Fibroblast of lung (primary cell): ENCODE results near the gene AGPAT4. TPM values are rescaled to one million over a fixed set of nuclear protein-coding genes. Genes with fewer than 3 reads are reported as not detected.

ENCODE experiments used
- DNase-seq, 2 donors: peaks; one replicate each; pipeline versions ENCODE4 v3.0.0 to v3.0.0-alpha.2; 2010; ENCODE audit warnings: low read depth in 2 of 2
- H2AFZ ChIP-seq: 2 replicates; pipeline ENCODE4 v1.5.1; 2012; ENCODE audit warnings: low read length, control low read depth, inconsistent platforms
- H3K27ac ChIP-seq: 2 replicates; pipeline ENCODE4 v1.5.1; 2011; ENCODE audit warnings: low read length, control low read depth; ENCODE audit not compliant: insufficient read depth
- H3K27me3 ChIP-seq: 2 replicates; pipeline ENCODE4 v1.5.1; 2011; ENCODE audit warnings: mild to moderate bottlenecking, low read length; ENCODE audit not compliant: control insufficient read depth, insufficient read depth
- H3K36me3 ChIP-seq: 2 replicates; pipeline ENCODE4 v1.5.1; 2011; ENCODE audit warnings: low read length; ENCODE audit not compliant: control insufficient read depth, insufficient read depth
- H3K4me1 ChIP-seq: 2 replicates; pipeline ENCODE4 v1.5.1; 2011; ENCODE audit warnings: low read length; ENCODE audit not compliant: control insufficient read depth, insufficient read depth; ENCODE audit errors: extremely low read depth
- H3K4me2 ChIP-seq: 2 replicates; pipeline ENCODE4 v1.5.1; 2011; ENCODE audit warnings: low read length, control low read depth; ENCODE audit not compliant: insufficient read depth; ENCODE audit errors: extremely low read depth
- H3K4me3 ChIP-seq, 4 experiments: fragments of 200-600 bp in 1 of 4; sonication (generic) in 1 of 4; replicated peaks in 1 of 4; 2 replicates each; pipeline ENCODE4 v1.5.1; 2011 to 2016; ENCODE audit warnings: low read length in 4 of 4, low read depth in 3 of 4, mild to moderate bottlenecking in 3 of 4, control low read depth in 2 of 4, inconsistent platforms in 1 of 4, mixed read lengths in 1 of 4; ENCODE audit not compliant: insufficient read depth in 1 of 4; ENCODE audit errors: control extremely low read depth in 1 of 4
- H3K79me2 ChIP-seq: 2 replicates; pipeline ENCODE4 v1.5.1; 2012; ENCODE audit warnings: mild to moderate bottlenecking, low read length, inconsistent platforms; ENCODE audit not compliant: control insufficient read depth, insufficient read depth
- H3K9ac ChIP-seq: 2 replicates; pipeline ENCODE4 v1.5.1; 2011; ENCODE audit warnings: mild to moderate bottlenecking, low read length, control low read depth; ENCODE audit not compliant: insufficient read depth
- H3K9me3 ChIP-seq: 2 replicates; pipeline ENCODE4 v1.5.1; 2012; ENCODE audit warnings: low read depth, low read length; ENCODE audit not compliant: control insufficient read depth, insufficient read depth
- H4K20me1 ChIP-seq: 2 replicates; pipeline ENCODE4 v1.5.1; 2011; ENCODE audit warnings: low read length; ENCODE audit not compliant: control insufficient read depth, insufficient read depth; ENCODE audit errors: extremely low read depth
- CTCF ChIP-seq, 2 donors: IDR thresholded peaks in 1 of 2; conservative IDR thresholded peaks in 1 of 2; 1 replicate in 1 of 2; 2 replicates in 1 of 2; pipeline ENCODE4 v1.5.1; 2011 to 2012; ENCODE audit warnings: low read length in 2 of 2, control low read depth in 1 of 2, inconsistent platforms in 1 of 2, low read depth in 1 of 2, mild to moderate bottlenecking in 1 of 2
- EZH2 ChIP-seq: IDR thresholded peaks from 2 replicates; pipeline ENCODE4 v1.5.1; 2012; ENCODE audit warnings: low read length, control low read depth, mild to moderate bottlenecking; ENCODE audit errors: missing control alignments
- polyA plus RNA-seq, 2 donors: library from polyadenylated mRNA; depleted of rRNA in 1 of 2; stranded (reverse) in 1 of 2; unstranded in 1 of 2; fragments of >200 nt; gene quantifications; 2 replicates each; pipeline ENCODE4 v1.2.1, GENCODE V29; 2011 to 2012; ENCODE audit warnings: missing spikeins in 1 of 2
- total RNA-seq: library from RNA; depleted of rRNA; stranded (reverse); fragments of >200 nt; gene quantifications from 2 replicates; pipeline ENCODE4 v1.2.1, GENCODE V29; 2014

The AGPAT4 gene
- total and polyA plus RNA-seq, 2 donors (not counting 1 experiment from before 2014, with no cell fraction given), result 4.7 to 8.4 TPM

GRCh38 chr6:161245363-161245762 is 28.5 kb downstream of the AGPAT4 start:
- H3K27me3 ChIP-seq, result no peaks in the 10 kb centered on the region
- H3K27ac ChIP-seq, result no peak overlapping the region
- no peak for DNase-seq
- no peaks in the 10 kb centered on the region for H4K20me1 ChIP-seq
- no peak overlapping the region for H2AFZ ChIP-seq
- no peak overlapping the region for H3K4me3 ChIP-seq
- no peaks in the 10 kb centered on the region for H3K36me3 ChIP-seq
- no peak overlapping the region for H3K9ac ChIP-seq
- H3K79me2 ChIP-seq, result no peaks in the 10 kb centered on the region
- H3K4me2 ChIP-seq, result no peak overlapping the region
- no peaks in the 10 kb centered on the region for H3K4me1 ChIP-seq
- H3K9me3 ChIP-seq, result no peaks in the 10 kb centered on the region
- TF ChIP-seq CTCF (conservative IDR thresholded peaks at IDR 0.05 in 1 of 2, IDR thresholded peaks at IDR 0.05 in 1 of 2; ENCODE audit: low read depth in 1 of 2, low read length in 2 of 2), result no peak
- TF ChIP-seq EZH2, result no peak

GRCh38 chr6:161244725-161245124 is 29.1 kb downstream of the AGPAT4 start:
- Histone ChIP-seq H4K20me1 (no peaks in the 10 kb centered on the region), H3K4me2 (no peak overlapping the region), H3K79me2 (no peaks in the 10 kb centered on the region), H3K9ac (no peak overlapping the region), H2AFZ (no peak overlapping the region), H3K9me3 (no peaks in the 10 kb centered on the region), H3K36me3 (no peaks in the 10 kb centered on the region), H3K4me3 (no peak overlapping the region), H3K4me1 (no peaks in the 10 kb centered on the region), H3K27me3 (no peaks in the 10 kb centered on the region), H3K27ac (no peak overlapping the region)
- TF ChIP-seq EZH2, result no peak
- TF ChIP-seq CTCF (conservative IDR thresholded peaks at IDR 0.05 in 1 of 2, IDR thresholded peaks at IDR 0.05 in 1 of 2; ENCODE audit: low read depth in 1 of 2, low read length in 2 of 2), result no peak
- no peak for DNase-seq

- H3K4me2 ChIP-seq, result no peak overlapping the region
- no peaks in the 10 kb centered on the region for H4K20me1 ChIP-seq
- no peak for TF ChIP-seq CTCF (conservative IDR thresholded peaks at IDR 0.05 in 1 of 2, IDR thresholded peaks at IDR 0.05 in 1 of 2; ENCODE audit: low read depth in 1 of 2, low read length in 2 of 2)
- TF ChIP-seq EZH2, result no peak
- no peaks in the 10 kb centered on the region for H3K27me3 ChIP-seq
- no peaks in the 10 kb centered on the region for H3K79me2 ChIP-seq
- no peak overlapping the region for H3K4me3 ChIP-seq
- no peaks in the 10 kb centered on the region for H3K4me1 ChIP-seq
- H3K9ac ChIP-seq, result no peak overlapping the region
- H3K36me3 ChIP-seq, result no peaks in the 10 kb centered on the region
- H3K27ac ChIP-seq, result no peak overlapping the region
- H2AFZ ChIP-seq, result no peak overlapping the region
- no peaks in the 10 kb centered on the region for H3K9me3 ChIP-seq
- peak; percentile 80 to 89 for DNase-seq
These were observed 30.8 kb downstream of the AGPAT4 start for GRCh38 chr6:161242779-161243693.
